SK-N-SH treated with all-trans-retinoic acid at 6 μM for 48 hours (cell line): Measurements from ENCODE around the gene B3GLCT.

Experiments used
- ATAC-seq: fragments of 200-7000 bp; cut with Tn5 transposase; 3 replicates; pipeline ENCODE4 v1.9.1; 2020; ENCODE audit warnings: mild to moderate bottlenecking, moderate library complexity
- ARNTL ChIP-seq: fragments of 450-650 bp; formaldehyde crosslinking; IDR thresholded peaks from 2 replicates; pipeline ENCODE4 v1.5.0; 2020; ENCODE audit warnings: low read depth, mild to moderate bottlenecking, moderate library complexity, borderline replicate concordance
- BACH2 ChIP-seq: fragments of 250-450 bp; sonication (Bioruptor Pico); IDR thresholded peaks from 2 replicates; pipeline ENCODE4 v1.9.0; 2021; ENCODE audit warnings: mild to moderate bottlenecking, borderline replicate concordance
- CREB5 ChIP-seq: fragments of 250-450 bp; sonication (Bioruptor Pico); IDR thresholded peaks from 2 replicates; pipeline ENCODE4 v1.5.1; 2020; ENCODE audit warnings: low read depth, mild to moderate bottlenecking, moderate library complexity
- ESRRG ChIP-seq: fragments of 250-450 bp; sonication (Bioruptor Pico); IDR thresholded peaks from 2 replicates; pipeline ENCODE4 v1.6.1; 2021; ENCODE audit warnings: mild to moderate bottlenecking
- GLIS3 ChIP-seq: fragments of 250-450 bp; sonication (Bioruptor Pico); IDR thresholded peaks from 2 replicates; pipeline ENCODE4 v1.5.0; 2020; ENCODE audit warnings: mild to moderate bottlenecking, moderate library complexity
- ISL1 ChIP-seq: fragments of 250-450 bp; sonication (Bioruptor Pico); IDR thresholded peaks from 2 replicates; pipeline ENCODE4 v2.1.2; 2022; ENCODE audit warnings: mild to moderate bottlenecking, moderate library complexity
- OSR1 ChIP-seq: fragments of 250-450 bp; sonication (Bioruptor Pico); IDR thresholded peaks from 2 replicates; pipeline ENCODE4 v1.8.0; 2022; ENCODE audit warnings: moderate library complexity, mild to moderate bottlenecking, inconsistent platforms
- POU6F1 ChIP-seq: fragments of 250-450 bp; sonication (Bioruptor Pico); IDR thresholded peaks from 2 replicates; pipeline ENCODE4 v1.8.0; 2021; ENCODE audit warnings: low read depth, mild to moderate bottlenecking, moderate library complexity, borderline replicate concordance
- PPARA ChIP-seq: fragments of 250-450 bp; sonication (Bioruptor Pico); IDR thresholded peaks from 2 replicates; pipeline ENCODE4 v1.5.0; 2020; ENCODE audit warnings: mild to moderate bottlenecking, borderline replicate concordance
- RARB ChIP-seq: fragments of 250-450 bp; sonication (Bioruptor Pico); IDR thresholded peaks from 2 replicates; pipeline ENCODE4 v1.8.0; 2021; ENCODE audit warnings: mild to moderate bottlenecking, moderate library complexity
- SNAI2 ChIP-seq: fragments of 250-450 bp; sonication (Bioruptor Pico); IDR thresholded peaks from 2 replicates; pipeline ENCODE4 v1.5.0; 2020; ENCODE audit warnings: mild to moderate bottlenecking, moderate library complexity
- TCF4 ChIP-seq: fragments of 250-450 bp; sonication (Bioruptor Pico); IDR thresholded peaks from 2 replicates; pipeline ENCODE4 v1.8.0; 2021; ENCODE audit warnings: mild to moderate bottlenecking, moderate library complexity, borderline replicate concordance
- ZC3H10 ChIP-seq: fragments of 250-450 bp; sonication (Bioruptor Pico); IDR thresholded peaks from 2 replicates; pipeline ENCODE4 v1.5.1; 2021; ENCODE audit warnings: mild to moderate bottlenecking, moderate library complexity
- ZFP3 ChIP-seq: fragments of 250-450 bp; sonication (Bioruptor Pico); IDR thresholded peaks from 2 replicates; pipeline ENCODE4 v1.5.0; 2020; ENCODE audit warnings: mild to moderate bottlenecking, moderate library complexity
- ZFP30 ChIP-seq: fragments of 450-650 bp; formaldehyde crosslinking; IDR thresholded peaks from 2 replicates; pipeline ENCODE4 v1.5.0; 2022; ENCODE audit warnings: mild to moderate bottlenecking, moderate library complexity
- ZNF565 ChIP-seq: fragments of 450-650 bp; formaldehyde crosslinking; conservative IDR thresholded peaks from 2 replicates; pipeline ENCODE4 v1.5.0; 2020; ENCODE audit warnings: low read depth, mild to moderate bottlenecking, moderate library complexity
- ZNF70 ChIP-seq: fragments of 450-650 bp; formaldehyde crosslinking; IDR thresholded peaks from 2 replicates; pipeline ENCODE4 v1.5.0; 2020; ENCODE audit warnings: mild to moderate bottlenecking, moderate library complexity
- ZNF8 ChIP-seq: fragments of 450-650 bp; formaldehyde crosslinking; IDR thresholded peaks from 2 replicates; pipeline ENCODE4 v1.5.0; 2020; ENCODE audit warnings: mild to moderate bottlenecking, moderate library complexity
- TF ChIP-seq, protein P1 (sequence below): fragments of 250-450 bp; sonication (Bioruptor Pico); IDR thresholded peaks from 2 replicates; pipeline ENCODE4 v1.8.0; 2020; ENCODE audit warnings: mild to moderate bottlenecking, moderate library complexity, borderline replicate concordance
- TF ChIP-seq, protein P2 (sequence below): fragments of 250-450 bp; sonication (Bioruptor Pico); IDR thresholded peaks from 2 replicates; pipeline ENCODE4 v1.5.0; 2020; ENCODE audit warnings: mild to moderate bottlenecking, moderate library complexity
- TF ChIP-seq, protein P3 (sequence below): fragments of 250-450 bp; sonication (Bioruptor Pico); IDR thresholded peaks from 2 replicates; pipeline ENCODE4 v1.5.1; 2021; ENCODE audit warnings: mild to moderate bottlenecking, moderate library complexity

The B3GLCT gene

GRCh38 chr13:31349156-31349555 lies 149.4 kb downstream of the B3GLCT start:
- no peak for TF ChIP-seq ZC3H10 (CRISPR knock-in tag)
- TF ChIP-seq ESRRG (CRISPR knock-in tag), result no peak
- TF ChIP-seq, protein P1, sequence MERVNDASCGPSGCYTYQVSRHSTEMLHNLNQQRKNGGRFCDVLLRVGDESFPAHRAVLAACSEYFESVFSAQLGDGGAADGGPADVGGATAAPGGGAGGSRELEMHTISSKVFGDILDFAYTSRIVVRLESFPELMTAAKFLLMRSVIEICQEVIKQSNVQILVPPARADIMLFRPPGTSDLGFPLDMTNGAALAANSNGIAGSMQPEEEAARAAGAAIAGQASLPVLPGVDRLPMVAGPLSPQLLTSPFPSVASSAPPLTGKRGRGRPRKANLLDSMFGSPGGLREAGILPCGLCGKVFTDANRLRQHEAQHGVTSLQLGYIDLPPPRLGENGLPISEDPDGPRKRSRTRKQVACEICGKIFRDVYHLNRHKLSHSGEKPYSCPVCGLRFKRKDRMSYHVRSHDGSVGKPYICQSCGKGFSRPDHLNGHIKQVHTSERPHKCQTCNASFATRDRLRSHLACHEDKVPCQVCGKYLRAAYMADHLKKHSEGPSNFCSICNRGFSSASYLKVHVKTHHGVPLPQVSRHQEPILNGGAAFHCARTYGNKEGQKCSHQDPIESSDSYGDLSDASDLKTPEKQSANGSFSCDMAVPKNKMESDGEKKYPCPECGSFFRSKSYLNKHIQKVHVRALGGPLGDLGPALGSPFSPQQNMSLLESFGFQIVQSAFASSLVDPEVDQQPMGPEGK (CRISPR knock-in tag), result no peak
- no peak for ATAC-seq

DNA sequence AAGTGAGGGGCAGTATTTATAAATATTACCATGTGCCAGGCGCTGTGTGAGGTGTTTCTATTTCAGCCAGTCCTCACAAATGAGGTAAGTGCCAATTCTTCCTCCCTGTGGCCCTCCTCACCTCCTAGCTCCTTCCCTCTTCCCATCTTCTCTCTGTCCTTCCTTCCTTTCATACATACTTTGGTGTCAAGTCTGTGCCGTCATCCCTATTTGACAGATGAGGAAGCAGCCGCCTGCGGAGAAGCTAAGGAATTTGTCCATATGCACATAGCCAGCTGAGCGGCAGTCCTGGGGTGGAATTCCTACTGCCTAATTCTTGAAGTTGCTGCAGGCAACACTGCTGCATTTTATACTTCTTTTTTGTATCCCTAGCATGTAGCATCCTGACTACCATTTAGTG lies 150.8 kb downstream of the B3GLCT start:
- ATAC-seq, result no peak
- TF ChIP-seq, protein P2, sequence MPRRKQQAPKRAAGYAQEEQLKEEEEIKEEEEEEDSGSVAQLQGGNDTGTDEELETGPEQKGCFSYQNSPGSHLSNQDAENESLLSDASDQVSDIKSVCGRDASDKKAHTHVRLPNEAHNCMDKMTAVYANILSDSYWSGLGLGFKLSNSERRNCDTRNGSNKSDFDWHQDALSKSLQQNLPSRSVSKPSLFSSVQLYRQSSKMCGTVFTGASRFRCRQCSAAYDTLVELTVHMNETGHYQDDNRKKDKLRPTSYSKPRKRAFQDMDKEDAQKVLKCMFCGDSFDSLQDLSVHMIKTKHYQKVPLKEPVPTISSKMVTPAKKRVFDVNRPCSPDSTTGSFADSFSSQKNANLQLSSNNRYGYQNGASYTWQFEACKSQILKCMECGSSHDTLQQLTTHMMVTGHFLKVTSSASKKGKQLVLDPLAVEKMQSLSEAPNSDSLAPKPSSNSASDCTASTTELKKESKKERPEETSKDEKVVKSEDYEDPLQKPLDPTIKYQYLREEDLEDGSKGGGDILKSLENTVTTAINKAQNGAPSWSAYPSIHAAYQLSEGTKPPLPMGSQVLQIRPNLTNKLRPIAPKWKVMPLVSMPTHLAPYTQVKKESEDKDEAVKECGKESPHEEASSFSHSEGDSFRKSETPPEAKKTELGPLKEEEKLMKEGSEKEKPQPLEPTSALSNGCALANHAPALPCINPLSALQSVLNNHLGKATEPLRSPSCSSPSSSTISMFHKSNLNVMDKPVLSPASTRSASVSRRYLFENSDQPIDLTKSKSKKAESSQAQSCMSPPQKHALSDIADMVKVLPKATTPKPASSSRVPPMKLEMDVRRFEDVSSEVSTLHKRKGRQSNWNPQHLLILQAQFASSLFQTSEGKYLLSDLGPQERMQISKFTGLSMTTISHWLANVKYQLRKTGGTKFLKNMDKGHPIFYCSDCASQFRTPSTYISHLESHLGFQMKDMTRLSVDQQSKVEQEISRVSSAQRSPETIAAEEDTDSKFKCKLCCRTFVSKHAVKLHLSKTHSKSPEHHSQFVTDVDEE, result no peak
- TF ChIP-seq ZNF8 (no peak), PPARA (CRISPR knock-in tag) (no peak), RARB (no peak), GLIS3 (CRISPR knock-in tag) (no peak), SNAI2 (CRISPR knock-in tag) (no peak), TCF4 (CRISPR knock-in tag) (no peak), ZFP30 (CRISPR knock-in tag) (no peak), ARNTL (no peak), POU6F1 (CRISPR knock-in tag) (no peak), BACH2 (CRISPR knock-in tag) (no peak), ZC3H10 (CRISPR knock-in tag) (no peak), ZNF70 (no peak), ZFP3 (CRISPR knock-in tag) (no peak), ZNF565 (CRISPR knock-in tag) (no peak), CREB5 (CRISPR knock-in tag) (no peak), ESRRG (CRISPR knock-in tag) (no peak), ISL1 (CRISPR knock-in tag) (no peak)
- TF ChIP-seq, protein P3, sequence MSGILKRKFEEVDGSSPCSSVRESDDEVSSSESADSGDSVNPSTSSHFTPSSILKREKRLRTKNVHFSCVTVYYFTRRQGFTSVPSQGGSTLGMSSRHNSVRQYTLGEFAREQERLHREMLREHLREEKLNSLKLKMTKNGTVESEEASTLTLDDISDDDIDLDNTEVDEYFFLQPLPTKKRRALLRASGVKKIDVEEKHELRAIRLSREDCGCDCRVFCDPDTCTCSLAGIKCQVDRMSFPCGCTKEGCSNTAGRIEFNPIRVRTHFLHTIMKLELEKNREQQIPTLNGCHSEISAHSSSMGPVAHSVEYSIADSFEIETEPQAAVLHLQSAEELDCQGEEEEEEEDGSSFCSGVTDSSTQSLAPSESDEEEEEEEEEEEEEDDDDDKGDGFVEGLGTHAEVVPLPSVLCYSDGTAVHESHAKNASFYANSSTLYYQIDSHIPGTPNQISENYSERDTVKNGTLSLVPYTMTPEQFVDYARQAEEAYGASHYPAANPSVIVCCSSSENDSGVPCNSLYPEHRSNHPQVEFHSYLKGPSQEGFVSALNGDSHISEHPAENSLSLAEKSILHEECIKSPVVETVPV (CRISPR knock-in tag), result no peak

- ATAC-seq, result no peak
- TF ChIP-seq, protein P3 (CRISPR knock-in tag), result no peak
- no peak for TF ChIP-seq ZFP30 (CRISPR knock-in tag)
- no peak for TF ChIP-seq ZC3H10 (CRISPR knock-in tag)
- TF ChIP-seq ARNTL, result no peak
- no peak for TF ChIP-seq RARB
- TF ChIP-seq, protein P2, result no peak
- TF ChIP-seq POU6F1 (CRISPR knock-in tag), result no peak
- no peak for TF ChIP-seq GLIS3 (CRISPR knock-in tag)
- no peak for TF ChIP-seq CREB5 (CRISPR knock-in tag)
- no peak for TF ChIP-seq OSR1 (CRISPR knock-in tag)
- TF ChIP-seq ZFP3 (CRISPR knock-in tag), result no peak
- TF ChIP-seq ESRRG (CRISPR knock-in tag), result no peak
These were observed 151.6 kb downstream of the B3GLCT start for GRCh38 chr13:31351376-31351775.
